DOHH2 (cell line): ENCODE data around the gene NR3C2.

ENCODE experiments used
- EZH2phosphoT487 ChIP-seq: fragments of 200-600 bp; sonication (generic); IDR thresholded peaks from 2 replicates; pipeline ENCODE4 v1.6.1; 2017; ENCODE audit warnings: borderline replicate concordance, mild to moderate bottlenecking, antibody characterized with exemption, low read length, moderate library complexity, mixed read lengths
- TF ChIP-seq, protein P1 (sequence below): fragments of 200-600 bp; sonication (generic); IDR thresholded peaks from one replicate; pipeline ENCODE4 v1.5.1; 2014; ENCODE audit warnings: antibody characterized with exemption, mild to moderate bottlenecking, low read depth, low read length; ENCODE audit not compliant: poor library complexity, severe bottlenecking

- TF ChIP-seq, protein P1, sequence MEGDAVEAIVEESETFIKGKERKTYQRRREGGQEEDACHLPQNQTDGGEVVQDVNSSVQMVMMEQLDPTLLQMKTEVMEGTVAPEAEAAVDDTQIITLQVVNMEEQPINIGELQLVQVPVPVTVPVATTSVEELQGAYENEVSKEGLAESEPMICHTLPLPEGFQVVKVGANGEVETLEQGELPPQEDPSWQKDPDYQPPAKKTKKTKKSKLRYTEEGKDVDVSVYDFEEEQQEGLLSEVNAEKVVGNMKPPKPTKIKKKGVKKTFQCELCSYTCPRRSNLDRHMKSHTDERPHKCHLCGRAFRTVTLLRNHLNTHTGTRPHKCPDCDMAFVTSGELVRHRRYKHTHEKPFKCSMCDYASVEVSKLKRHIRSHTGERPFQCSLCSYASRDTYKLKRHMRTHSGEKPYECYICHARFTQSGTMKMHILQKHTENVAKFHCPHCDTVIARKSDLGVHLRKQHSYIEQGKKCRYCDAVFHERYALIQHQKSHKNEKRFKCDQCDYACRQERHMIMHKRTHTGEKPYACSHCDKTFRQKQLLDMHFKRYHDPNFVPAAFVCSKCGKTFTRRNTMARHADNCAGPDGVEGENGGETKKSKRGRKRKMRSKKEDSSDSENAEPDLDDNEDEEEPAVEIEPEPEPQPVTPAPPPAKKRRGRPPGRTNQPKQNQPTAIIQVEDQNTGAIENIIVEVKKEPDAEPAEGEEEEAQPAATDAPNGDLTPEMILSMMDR: no peak
- no peak for TF ChIP-seq EZH2phosphoT487
Measured at GRCh38 chr4:148452970-148453369, 10.8 kb upstream of the NR3C2 start.
